ENCODE results near the gene MEN1. TPM values are rescaled to one million over a fixed set of nuclear protein-coding genes. Genes with fewer than 3 reads are reported as not detected.

Gene MEN1
- total RNA-seq, 2 experiments from 2014 or later = 16.4 to 17.7 TPM

GRCh38 chr11:64858467-64859263, 48.3 kb upstream of the MEN1 start:
- intact Hi-C loops (cut with DNase I, micrococcal nuclease) = loop anchor here (1.0 to 2.0 kb wide), 4 partner anchors 7 to 20 kb away; partner anchors contain the start of genes EHD1 (in 2 of the 2) and CDC42BPG (in 1 of the 2)
- peak; percentile 39 to 86 (median 65) for DNase-seq
- Mint-ChIP-seq H3K4me3 (peak overlapping the region; percentile 75), H3K27me3 (no peaks in the 10 kb centered on the region), H3K4me1 (ENCODE audit: low read depth) (peaks cover 90% of the 10 kb centered on the region), H3K36me3 (ENCODE audit: low read depth) (peaks cover 75% of the 10 kb centered on the region), H3K27ac (peak overlapping the region; percentile 93), H3K9me3 (no peaks in the 10 kb centered on the region)
- H3K27ac ChIP-seq (ENCODE audit: low read depth in 1 of 2, low read length in 2 of 2) = peak overlapping the region; percentile 79 to 87
- H3K4me1 ChIP-seq (ENCODE audit: insufficient read depth, low read length) = peaks cover 100% of the 10 kb centered on the region
- ChIA-PET CTCF (interaction anchor here (1.1 to 2.8 kb wide), 9 partner anchors 10 to 80 kb away, joined by 3 to 20 read pairs (median 6); partner anchors contain the start of genes CDC42BPG, EHD1 and SF1), POLR2A (interaction anchor here (1.1 to 27.2 kb wide), 15 partner anchors 7 to 276 kb away, joined by 3 to 767 read pairs (median 7); partner anchors contain the start of genes CDC42BPG, EHD1, MEN1 and PPP2R5B)
- peak; percentile 58 for ATAC-seq (ENCODE audit: poor library complexity)
- H3K9me3 ChIP-seq (ENCODE audit: control insufficient read depth in 1 of 2, insufficient read depth in 1 of 2, low read length in 2 of 2) = no peaks in the 10 kb centered on the region
- H3K4me3 ChIP-seq (ENCODE audit: low read length) = peak overlapping the region; percentile 16
- H3K27me3 ChIP-seq (ENCODE audit: control insufficient read depth in 1 of 2, insufficient read depth in 2 of 2, low read length in 2 of 2) = no peaks in the 10 kb centered on the region
- peaks cover 62% of the 10 kb centered on the region for H3K36me3 ChIP-seq (ENCODE audit: insufficient read depth, low read length)
- no peak for TF ChIP-seq CTCF (IDR thresholded peaks at IDR 0.05)

- Histone ChIP-seq H3K36me3 (ENCODE audit: insufficient read depth, low read length) (peaks cover 72% of the 10 kb centered on the region), H3K27ac (ENCODE audit: low read depth in 1 of 2, low read length in 2 of 2) (peak overlapping the region; percentile 79 to 87), H3K9me3 (ENCODE audit: control insufficient read depth in 1 of 2, insufficient read depth in 1 of 2, low read length in 2 of 2) (no peaks in the 10 kb centered on the region), H3K4me3 (ENCODE audit: low read length) (no peak overlapping the region), H3K27me3 (ENCODE audit: control insufficient read depth in 1 of 2, insufficient read depth in 2 of 2, low read length in 2 of 2) (no peaks in the 10 kb centered on the region), H3K4me1 (ENCODE audit: insufficient read depth, low read length) (peaks cover 100% of the 10 kb centered on the region)
- no peak for ATAC-seq (ENCODE audit: poor library complexity)
- intact Hi-C loops (cut with DNase I, micrococcal nuclease) = no loop called here
- no peak for TF ChIP-seq CTCF (IDR thresholded peaks at IDR 0.05)
- H3K4me3 Mint-ChIP-seq = peak overlapping the region; percentile 38
- no peak for DNase-seq
- H3K4me1 Mint-ChIP-seq (ENCODE audit: low read depth) = peaks cover 90% of the 10 kb centered on the region
- no peaks in the 10 kb centered on the region for H3K27me3 Mint-ChIP-seq
- ChIA-PET POLR2A (interaction anchor here (1.8 to 27.2 kb wide), 4 partner anchors 6 to 66 kb away, joined by 7 to 767 read pairs (median 293); partner anchors contain the start of genes EHD1 and PPP2R5B), CTCF (interaction anchor here (1.8 kb wide), 1 partner anchor 17 kb away, joined by 6 read pairs; no protein-coding TSS in a partner anchor)
- peaks cover 82% of the 10 kb centered on the region for H3K36me3 Mint-ChIP-seq (ENCODE audit: low read depth)
- H3K27ac Mint-ChIP-seq = peak overlapping the region; percentile 93
- no peaks in the 10 kb centered on the region for H3K9me3 Mint-ChIP-seq
These were observed 47.1 kb upstream of the MEN1 start for GRCh38 chr11:64857485-64857884.

GRCh38 chr11:64856382-64857227, 46.3 kb upstream of the MEN1 start:
- Histone ChIP-seq H3K4me1 (ENCODE audit: insufficient read depth, low read length) (peaks cover 100% of the 10 kb centered on the region), H3K36me3 (ENCODE audit: insufficient read depth, low read length) (peaks cover 77% of the 10 kb centered on the region), H3K27ac (ENCODE audit: low read depth in 1 of 2, low read length in 2 of 2) (peak overlapping the region; percentile 59 to 79), H3K27me3 (ENCODE audit: control insufficient read depth in 1 of 2, insufficient read depth in 2 of 2, low read length in 2 of 2) (no peaks in the 10 kb centered on the region), H3K4me3 (ENCODE audit: low read length) (peak overlapping the region; percentile 0), H3K9me3 (ENCODE audit: control insufficient read depth in 1 of 2, insufficient read depth in 1 of 2, low read length in 2 of 2) (no peaks in the 10 kb centered on the region)
- POLR2A ChIA-PET = interaction anchor here (12.4 to 27.2 kb wide), 3 partner anchors 5 to 24 kb away, joined by 293 to 767 read pairs (median 293); partner anchors contain the start of gene EHD1
- peak in 4 of 14 experiments; percentile 51 to 81 (median 65) for DNase-seq
- peak overlapping the region; percentile 65 for H3K4me3 Mint-ChIP-seq
- H3K9me3 Mint-ChIP-seq = no peaks in the 10 kb centered on the region
- no peak for TF ChIP-seq CTCF (IDR thresholded peaks at IDR 0.05)
- peaks cover 92% of the 10 kb centered on the region for H3K4me1 Mint-ChIP-seq (ENCODE audit: low read depth)
- no peak for ATAC-seq (ENCODE audit: poor library complexity)
- intact Hi-C loops (cut with DNase I, micrococcal nuclease) = no loop called here
- peaks cover 85% of the 10 kb centered on the region for H3K36me3 Mint-ChIP-seq (ENCODE audit: low read depth)
- H3K27ac Mint-ChIP-seq = peak overlapping the region; percentile 91
- H3K27me3 Mint-ChIP-seq = no peaks in the 10 kb centered on the region
- CTCF ChIA-PET = interaction anchor here (2.9 to 12.7 kb wide), 2 partner anchors 22 to 30 kb away, joined by 12 to 136 read pairs; partner anchors contain the start of gene EHD1

Data from CD4-positive, alpha-beta T cell (primary cell).